HepG2 (cell line): Measurements from ENCODE around the gene PTPRH. TPM values are rescaled to one million over a fixed set of nuclear protein-coding genes. Genes with fewer than 3 reads are reported as not detected.

ENCODE experiments used
- ATAC-seq: fragments of 200-7000 bp; cut with Tn5 transposase; 3 replicates; pipeline ENCODE4 v1.9.1; 2020; ENCODE audit warnings: mild to moderate bottlenecking, moderate library complexity
- BruUV-seq: library from RNA; stranded (reverse); fragments of 400-500 nt; replicated peaks from 2 replicates; lab custom pipeline; 2021; lab: Mats Ljungman, UMichigan
- CTCF ChIA-PET: fragments of 300-600 bp; formaldehyde crosslinking; extraction: SDS; loops from one replicate; lab custom pipeline; 2021; ENCODE audit warnings: low total read pairs, inconsistent platforms, low intra/inter-chr PET ratio; lab: Yijun Ruan, JAX
- POLR2A ChIA-PET: fragments of 350-600 bp; sonication (Branson Sonifier 250); formaldehyde crosslinking; loops from one replicate; lab custom pipeline; 2020; ENCODE audit warnings: antibody characterized with exemption, inconsistent platforms; lab: Yijun Ruan, JAX
- DNase-seq: peaks from one replicate; pipeline ENCODE4 v3.0.0-alpha.2; 2015; ENCODE audit warnings: low spot score
- FAIRE-seq: peaks from 3 replicates; lab custom pipeline; 2011; peaks lifted over from hg19 to GRCh38; lab: Jason Lieb, UNC
- H2AFZ ChIP-seq: one replicate; pipeline ENCODE4 v1.6.1; 2011; ENCODE audit warnings: low read length, inconsistent platforms
- H3K27ac ChIP-seq: fragments of 300-600 bp; 3 replicates; pipeline ENCODE4 v1.8.0; 2011; ENCODE audit warnings: mixed run types, mild to moderate bottlenecking, mixed read lengths, low read length, inconsistent platforms; ENCODE audit not compliant: insufficient read depth; ENCODE audit errors: extremely low read length
- H3K27me3 ChIP-seq, 2 experiments: fragments of 200-600 bp in 1 of 2; 2 replicates in 1 of 2; 3 replicates in 1 of 2; pipeline versions ENCODE4 v1.6.0 to v1.8.0; 2011; ENCODE audit warnings: low read length in 2 of 2, mild to moderate bottlenecking in 2 of 2, moderate library complexity in 2 of 2, inconsistent platforms in 1 of 2; ENCODE audit not compliant: insufficient read depth in 2 of 2, control insufficient read depth in 1 of 2
- H3K36me3 ChIP-seq, 2 experiments: fragments of 200-600 bp in 1 of 2; replicated peaks in 1 of 2; 2 replicates in 1 of 2; 3 replicates in 1 of 2; pipeline versions ENCODE4 v1.5.1 to v1.8.0; 2011; ENCODE audit warnings: low read length in 2 of 2, inconsistent platforms in 1 of 2; ENCODE audit not compliant: insufficient read depth in 2 of 2, control insufficient read depth in 1 of 2
- H3K4me1 ChIP-seq: 2 replicates; pipeline ENCODE4 v1.5.1; 2012; ENCODE audit warnings: low read length, inconsistent platforms; ENCODE audit not compliant: insufficient read depth
- H3K4me2 ChIP-seq: 2 replicates; pipeline ENCODE4 v1.6.0; 2011; ENCODE audit warnings: low read depth, low read length, inconsistent platforms
- H3K4me3 ChIP-seq, 3 experiments: fragments of 200-600 bp in 1 of 3; sonication (generic), shearing (Covaris generic) in 1 of 3; replicated peaks in 1 of 3; 2 replicates each; pipeline ENCODE4 v1.5.1; 2011 to 2016; ENCODE audit warnings: low read length in 3 of 3, inconsistent platforms in 2 of 3, low read depth in 2 of 3, mild to moderate bottlenecking in 2 of 3, control low read depth in 1 of 3, mixed read lengths in 1 of 3; ENCODE audit not compliant: insufficient read depth in 1 of 3
- H3K79me2 ChIP-seq: one replicate; pipeline ENCODE4 v1.6.1; 2011; ENCODE audit warnings: low read length, inconsistent platforms; ENCODE audit not compliant: insufficient read depth
- H3K9ac ChIP-seq: 2 replicates; pipeline ENCODE4 v1.6.0; 2011; ENCODE audit warnings: mild to moderate bottlenecking, low read depth, low read length, inconsistent platforms; ENCODE audit not compliant: insufficient read depth
- H3K9me3 ChIP-seq: 2 replicates; pipeline ENCODE4 v1.5.1; 2012; ENCODE audit warnings: mild to moderate bottlenecking, low read length
- H4K20me1 ChIP-seq: 2 replicates; pipeline ENCODE4 v1.6.0; 2011; ENCODE audit warnings: inconsistent platforms, mild to moderate bottlenecking, low read length, moderate library complexity; ENCODE audit not compliant: insufficient read depth
- GATAD1 ChIP-seq: IDR thresholded peaks from 2 replicates; pipeline ENCODE4 v1.6.1; 2016; ENCODE audit warnings: missing genetic modification reagents, missing compliant biosample characterization
- IKZF5 ChIP-seq: IDR thresholded peaks from 2 replicates; pipeline ENCODE4 v1.6.1; 2018; ENCODE audit warnings: missing genetic modification reagents, mild to moderate bottlenecking, missing compliant biosample characterization
- MLXIP ChIP-seq: sonication (generic); formaldehyde crosslinking; IDR thresholded peaks from 2 replicates; pipeline ENCODE4 v1.9.0; 2021; ENCODE audit warnings: missing genetic modification reagents, borderline replicate concordance
- MYNN ChIP-seq: sonication (generic); formaldehyde crosslinking; IDR thresholded peaks from 2 replicates; pipeline ENCODE4 v1.4.0; 2020; ENCODE audit warnings: mild to moderate bottlenecking, low read depth, missing genetic modification reagents
- SIX1 ChIP-seq: sonication (generic); formaldehyde crosslinking; IDR thresholded peaks from 2 replicates; pipeline ENCODE4 v1.4.0; 2020; ENCODE audit warnings: missing genetic modification reagents, borderline replicate concordance
- TRAFD1 ChIP-seq: sonication (generic); formaldehyde crosslinking; IDR thresholded peaks from 2 replicates; pipeline ENCODE4 v1.5.1; 2020; ENCODE audit warnings: missing genetic modification reagents, mild to moderate bottlenecking, borderline replicate concordance
- ZBTB7A ChIP-seq: sonication (generic); formaldehyde crosslinking; IDR thresholded peaks from 2 replicates; pipeline ENCODE4 v1.8.0; 2022; ENCODE audit warnings: mild to moderate bottlenecking, missing genetic modification reagents
- ZNF280B ChIP-seq: sonication (generic); formaldehyde crosslinking; IDR thresholded peaks from 2 replicates; pipeline ENCODE4 v1.5.0; 2020; ENCODE audit warnings: missing genetic modification reagents, mild to moderate bottlenecking, borderline replicate concordance
- ZNF512 ChIP-seq: sonication (generic); formaldehyde crosslinking; IDR thresholded peaks from 2 replicates; pipeline ENCODE4 v1.4.0; 2020; ENCODE audit warnings: mild to moderate bottlenecking, missing genetic modification reagents
- WGBS: methylation state at CpG from one replicate; pipeline ENCODE4 v1.1.6; 2017; ENCODE audit warnings: low lambda C conversion rate; 5-methylcytosine and 5-hydroxymethylcytosine counted together
- in situ Hi-C: cut with HindIII; loops from 2 replicates; pipeline ENCODE4 v1.10.0; 2017; ENCODE audit warnings: low pct_unique_long_range_greater_than_20kb; ENCODE audit not compliant: extremely low pct_ligation_motif_present
- intact Hi-C: fragments of 100-400 bp; cut with micrococcal nuclease; formaldehyde crosslinking; loops from one replicate; pipeline ENCODE4 v1.10.0; 2022; ENCODE audit not compliant: unreplicated experiment
- polyA plus RNA-seq, 8 experiments: library from polyadenylated mRNA; depleted of rRNA in 3 of 8; stranded (reverse) in 7 of 8; unstranded in 1 of 8; fragments of >200 nt; fragmentation: Illumina TruSeq in 4 of 8; extraction: Trizol in 4 of 8; gene quantifications; 2 replicates each; pipeline versions ENCODE4 v1.2.1 to v1.2.3, GENCODE V29; 2011 to 2016; ENCODE audit warnings: low read depth in 4 of 8, missing spikeins in 1 of 8, mixed read lengths in 1 of 8; ENCODE audit not compliant: insufficient read depth in 1 of 8
- total RNA-seq, 5 experiments: library from RNA; depleted of rRNA; stranded (reverse); fragments of >200 nt; fragmentation: Illumina TruSeq; extraction: Trizol; gene quantifications; 2 replicates each; pipeline ENCODE4 v1.2.3, GENCODE V29; 2016; ENCODE audit warnings: low read depth in 1 of 5

The PTPRH gene
- total and polyA plus RNA-seq, 2 of the 13 experiments (the other 11 are each of a cell fraction or from before 2014, with no cell fraction given) = 14.7 to 125 TPM

- TF ChIP-seq MLXIP (CRISPR knock-in tag) (no peak), MYNN (CRISPR knock-in tag) (no peak), ZBTB7A (no peak), ZNF280B (CRISPR knock-in tag) (0 out of 2 replicates have a peak, but pooled peaks have one; percentile 15), GATAD1 (CRISPR knock-in tag) (no peak)
These were observed 39.4 kb upstream of the PTPRH start (continued) for GRCh38 chr19:55248704-55249103.

- H3K9ac ChIP-seq = no peak overlapping the region
- no peak for FAIRE-seq
- ChIA-PET CTCF (no interaction called here), POLR2A (interaction anchor here (1.7 kb wide), 1 partner anchor 11 kb away, joined by 3 read pairs; no protein-coding TSS in a partner anchor)
- peaks cover 51% of the 10 kb centered on the region for H4K20me1 ChIP-seq
- H3K36me3 ChIP-seq = peaks cover 30 to 78% of the 10 kb centered on the region in 2 experiments; a peak in 4 of 5 replicates
- intact Hi-C loops (no loop called here), in situ Hi-C loops (no loop called here)
- H3K4me2 ChIP-seq = no peak overlapping the region
- peaks cover 31% of the 10 kb centered on the region for H3K4me1 ChIP-seq
- H3K27me3 ChIP-seq = no peaks in the 10 kb centered on the region
- ATAC-seq = no peak; the same call in 2 of the 3 replicates
- peaks cover 56% of the 10 kb centered on the region for H3K79me2 ChIP-seq
- H3K27ac ChIP-seq = no peak overlapping the region
- H3K4me3 ChIP-seq = no peak overlapping the region
- H2AFZ ChIP-seq = no peak overlapping the region
- no TSS peak for BruUV-seq
- H3K9me3 ChIP-seq = no peaks in the 10 kb centered on the region
- no peak for DNase-seq
- 96% methylated on average over 5 of the region's 10 CpGs for WGBS
- TF ChIP-seq ZNF512 (CRISPR knock-in tag) = no peak
- no peak for TF ChIP-seq SIX1 (CRISPR knock-in tag)
- no peak for TF ChIP-seq TRAFD1 (CRISPR knock-in tag)
- TF ChIP-seq IKZF5 (CRISPR knock-in tag) = no peak
These were observed 38.9 kb upstream of the PTPRH start for GRCh38 chr19:55248166-55248675.
